GM12872 (cell line): ENCODE results near the gene PPP2R5C.

ENCODE experiments used
- CTCF ChIP-seq: IDR thresholded peaks from 3 replicates; pipeline ENCODE4 v1.5.1; 2011; ENCODE audit warnings: low read depth, mild to moderate bottlenecking, low read length, moderate library complexity; ENCODE audit not compliant: insufficient read depth

PPP2R5C gene

GRCh38 chr14:101888182-101888581 lies 126.7 kb downstream of the PPP2R5C start:
- TF ChIP-seq CTCF: no peak

GRCh38 chr14:101889366-101889765 lies 127.9 kb downstream of the PPP2R5C start:
- no peak for TF ChIP-seq CTCF

GRCh38 chr14:101889898-101890297 lies 128.4 kb downstream of the PPP2R5C start:
- TF ChIP-seq CTCF: no peak

GRCh38 chr14:101891471-101891870 lies 130.0 kb downstream of the PPP2R5C start:
- no peak for TF ChIP-seq CTCF

- TF ChIP-seq CTCF: no peak
Measured at GRCh38 chr14:101893759-101894158, 132.2 kb downstream of the PPP2R5C start.

GRCh38 chr14:101894365-101895081 lies 133.0 kb downstream of the PPP2R5C start:
- no peak for TF ChIP-seq CTCF

- TF ChIP-seq CTCF: no peak
Measured at GRCh38 chr14:101895256-101895655, 133.7 kb downstream of the PPP2R5C start.
